GM18526 (cell line): Measurements from ENCODE around the gene PTPN21.

Experiments used
- POLR2A ChIP-seq: IDR thresholded peaks from 3 replicates; pipeline ENCODE4 v1.6.1; 2011; ENCODE audit not compliant: insufficient read length; ENCODE audit errors: extremely low read depth

Gene PTPN21

GRCh38 chr14:88463318-88463717 lies 91.5 kb downstream of the PTPN21 start:
- TF ChIP-seq POLR2A = no peak

GRCh38 chr14:88454886-88455285 lies 99.9 kb downstream of the PTPN21 start:
- TF ChIP-seq POLR2A = no peak

GRCh38 chr14:88452231-88452630 lies 102.6 kb downstream of the PTPN21 start:
- TF ChIP-seq POLR2A = no peak

GRCh38 chr14:88439088-88439487 lies 115.7 kb downstream of the PTPN21 start:
- TF ChIP-seq POLR2A = no peak

GRCh38 chr14:88437658-88438057 lies 117.1 kb downstream of the PTPN21 start:
- TF ChIP-seq POLR2A = no peak

GRCh38 chr14:88430976-88431375 lies 123.8 kb downstream of the PTPN21 start:
- TF ChIP-seq POLR2A = no peak

- TF ChIP-seq POLR2A = no peak
Observed at GRCh38 chr14:88426271-88426670, 128.5 kb downstream of the PTPN21 start.

- TF ChIP-seq POLR2A = no peak
Observed at GRCh38 chr14:88424573-88424972, 130.2 kb downstream of the PTPN21 start.

- TF ChIP-seq POLR2A = no peak
Observed at GRCh38 chr14:88422919-88423650, 131.7 kb downstream of the PTPN21 start.

GRCh38 chr14:88422047-88422446 lies 132.8 kb downstream of the PTPN21 start:
- no peak for TF ChIP-seq POLR2A

- TF ChIP-seq POLR2A = no peak
Observed at GRCh38 chr14:88421286-88421685, 133.5 kb downstream of the PTPN21 start.

- no peak for TF ChIP-seq POLR2A
Observed at GRCh38 chr14:88420187-88420586, 134.6 kb downstream of the PTPN21 start.

- no peak for TF ChIP-seq POLR2A
Observed at GRCh38 chr14:88417594-88417993, 137.2 kb downstream of the PTPN21 start.
